CD14-positive monocyte (primary cell): ENCODE data around the gene LEKR1. TPM values are rescaled to one million over a fixed set of nuclear protein-coding genes. Genes with fewer than 3 reads are reported as not detected.

Source experiments
- DNase-seq, 3 donors: peaks; one replicate each; pipeline ENCODE4 v3.0.0-alpha.2; 2011 to 2022
- H2AFZ ChIP-seq: 2 replicates; pipeline ENCODE4 v1.6.0; 2012; ENCODE audit warnings: mild to moderate bottlenecking, low read depth, low read length, inconsistent platforms; ENCODE audit not compliant: insufficient read depth, poor library complexity, severe bottlenecking
- H3K27ac ChIP-seq, 2 donors: 1 replicate in 1 of 2; 2 replicates in 1 of 2; pipeline ENCODE4 v1.5.1; 2012 to 2013; ENCODE audit warnings: low read length in 2 of 2, control low read depth in 1 of 2, inconsistent platforms in 1 of 2, low read depth in 1 of 2, mild to moderate bottlenecking in 1 of 2
- H3K27me3 ChIP-seq, 2 donors: one replicate each; pipeline versions ENCODE4 v1.6.0 to v1.6.1; 2011 to 2013; ENCODE audit warnings: low read length in 2 of 2; ENCODE audit not compliant: control insufficient read depth in 2 of 2, insufficient read depth in 2 of 2
- H3K36me3 ChIP-seq, 2 donors: replicated peaks in 1 of 2; 1 replicate in 1 of 2; 2 replicates in 1 of 2; pipeline versions ENCODE4 v1.5.1 to v1.6.1; 2012 to 2013; ENCODE audit warnings: low read length in 2 of 2, control low read depth in 1 of 2, inconsistent platforms in 1 of 2, mild to moderate bottlenecking in 1 of 2; ENCODE audit not compliant: insufficient read depth in 2 of 2, control insufficient read depth in 1 of 2
- H3K4me1 ChIP-seq, 2 donors: 1 replicate in 1 of 2; 2 replicates in 1 of 2; pipeline versions ENCODE4 v1.5.1 to v1.6.1; 2012 to 2013; ENCODE audit warnings: low read length in 2 of 2, control low read depth in 1 of 2, inconsistent platforms in 1 of 2, mild to moderate bottlenecking in 1 of 2, moderate library complexity in 1 of 2; ENCODE audit not compliant: insufficient read depth in 2 of 2, control insufficient read depth in 1 of 2
- H3K4me2 ChIP-seq: replicated peaks from 2 replicates; pipeline ENCODE3; 2012; ENCODE audit warnings: low read length, moderate library complexity, mild to moderate bottlenecking; ENCODE audit not compliant: poor library complexity, severe bottlenecking; ENCODE audit errors: extremely low read depth
- H3K4me3 ChIP-seq, 3 experiments: fragments of 200-600 bp in 1 of 3; sonication (generic) in 1 of 3; replicated peaks in 1 of 3; 1 replicate in 2 of 3; 2 replicates in 1 of 3; pipeline ENCODE4 v1.5.1; 2011 to 2013; ENCODE audit warnings: low read length in 3 of 3, mild to moderate bottlenecking in 3 of 3, control low read depth in 2 of 3, low read depth in 2 of 3, inconsistent platforms in 1 of 3, moderate library complexity in 1 of 3
- H3K79me2 ChIP-seq: 2 replicates; pipeline ENCODE4 v1.6.0; 2012; ENCODE audit warnings: mild to moderate bottlenecking, control low read depth, inconsistent platforms, low read length, moderate library complexity; ENCODE audit not compliant: insufficient read depth
- H3K9ac ChIP-seq: 2 replicates; pipeline ENCODE4 v1.6.0; 2017; ENCODE audit warnings: low read length, mild to moderate bottlenecking; ENCODE audit not compliant: insufficient read depth, poor library complexity, severe bottlenecking
- H3K9me3 ChIP-seq, 2 donors: replicated peaks in 1 of 2; 1 replicate in 1 of 2; 2 replicates in 1 of 2; pipeline versions ENCODE4 v1.5.1 to v1.6.1; 2012 to 2013; ENCODE audit warnings: low read length in 2 of 2, control low read depth in 1 of 2; ENCODE audit not compliant: control insufficient read depth in 1 of 2, insufficient read depth in 1 of 2
- H4K20me1 ChIP-seq: 2 replicates; pipeline ENCODE4 v1.6.0; 2012; ENCODE audit warnings: mild to moderate bottlenecking, low read length, control low read depth, moderate library complexity; ENCODE audit not compliant: insufficient read depth
- H3K27ac Mint-ChIP-seq, 7 donors: one replicate each; pipeline ENCODE4 v1.8.0; 2020; ENCODE audit warnings: mild to moderate bottlenecking in 7 of 7, mixed read lengths in 7 of 7, moderate library complexity in 6 of 7, inconsistent platforms in 2 of 7
- H3K27me3 Mint-ChIP-seq, 3 donors: one replicate each; pipeline ENCODE4 v1.8.0; 2021 to 2022; ENCODE audit warnings: low read depth in 3 of 3, mild to moderate bottlenecking in 3 of 3, mixed read lengths in 3 of 3, moderate library complexity in 3 of 3, inconsistent platforms in 1 of 3
- H3K36me3 Mint-ChIP-seq, 2 donors: one replicate each; pipeline ENCODE4 v1.8.0; 2020; ENCODE audit warnings: mixed read lengths in 2 of 2, inconsistent platforms in 1 of 2, mild to moderate bottlenecking in 1 of 2
- H3K4me1 Mint-ChIP-seq: one replicate; pipeline ENCODE4 v1.8.0; 2020; ENCODE audit warnings: mild to moderate bottlenecking, mixed read lengths
- H3K4me3 Mint-ChIP-seq, 2 donors: one replicate each; pipeline ENCODE4 v1.8.0; 2020; ENCODE audit warnings: mild to moderate bottlenecking in 2 of 2, mixed read lengths in 2 of 2, moderate library complexity in 1 of 2
- H3K9me3 Mint-ChIP-seq, 7 donors: one replicate each; pipeline ENCODE4 v1.8.0; 2020 to 2022; ENCODE audit warnings: mixed read lengths in 7 of 7, mild to moderate bottlenecking in 6 of 7, moderate library complexity in 6 of 7, inconsistent platforms in 2 of 7
- CTCF ChIP-seq: fragments of 200-600 bp; IDR thresholded peaks from one replicate; pipeline ENCODE4 v1.8.0; 2022; ENCODE audit warnings: antibody characterized with exemption, mild to moderate bottlenecking
- WGBS: methylation state at CpG from one replicate; pipeline ENCODE4 v1.1.5; 2013; ENCODE audit warnings: missing lambda C conversion rate; ENCODE audit not compliant: insufficient coverage; 5-methylcytosine and 5-hydroxymethylcytosine counted together
- intact Hi-C, 2 donors: fragments of 100-400 bp; cut with micrococcal nuclease; formaldehyde crosslinking; loops; one replicate each; pipeline versions ENCODE4 v1.15.0 to v1.15.1; 2023
- polyA plus RNA-seq, 3 donors: library from polyadenylated mRNA; depleted of rRNA in 1 of 3; unstranded in 2 of 3; stranded (reverse) in 1 of 3; fragments of 300-500 nt in 2 of 3; fragments of >200 nt in 1 of 3; fragmentation: Illumina TruSeq in 2 of 3; gene quantifications; 1 replicate in 2 of 3; 2 replicates in 1 of 3; pipeline ENCODE4 v1.2.3, GENCODE V29; 2012 to 2021

The LEKR1 gene
- polyA plus RNA-seq, 3 donors: 0.51 to 0.80 TPM; not detected in 1

DNA sequence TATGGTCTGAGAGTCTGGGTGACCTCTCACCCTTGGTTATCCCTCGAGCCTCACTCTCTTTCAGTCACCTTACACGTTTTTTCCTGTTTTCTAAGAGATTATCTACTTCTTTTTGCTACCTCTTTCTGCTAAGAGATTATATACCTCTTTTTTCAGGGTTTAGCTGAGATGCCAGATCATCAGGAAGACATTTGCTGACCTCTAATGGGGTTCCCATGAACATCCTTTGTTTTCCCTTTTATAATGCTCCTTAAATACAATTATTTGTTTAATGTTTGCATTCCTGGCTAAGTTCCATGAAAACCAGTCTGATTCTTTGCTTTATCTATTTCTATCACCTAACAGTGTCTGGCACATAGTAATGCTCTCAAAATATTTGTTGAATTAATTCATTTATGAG is 39.6 kb downstream of the LEKR1 start:
- no peaks in the 10 kb centered on the region for H3K4me1 ChIP-seq
- no peak for DNase-seq
- no peaks in the 10 kb centered on the region for H3K36me3 Mint-ChIP-seq
- H3K79me2 ChIP-seq: no peaks in the 10 kb centered on the region
- no peak overlapping the region for H2AFZ ChIP-seq
- H3K36me3 ChIP-seq: no peaks in the 10 kb centered on the region
- no peak overlapping the region for H3K4me3 ChIP-seq
- 96% methylated on average over 2 of the region's 2 CpGs for WGBS
- no peak overlapping the region for H3K9ac ChIP-seq
- no peak overlapping the region for H3K4me2 ChIP-seq
- no peaks in the 10 kb centered on the region for H3K4me1 Mint-ChIP-seq
- H3K27me3 ChIP-seq: no peaks in the 10 kb centered on the region
- H3K4me3 Mint-ChIP-seq: no peak overlapping the region
- peaks cover 0 to 3% (median 0%) of the 10 kb centered on the region in 7 donors for H3K9me3 Mint-ChIP-seq
- no peak overlapping the region for H3K27ac ChIP-seq
- intact Hi-C loops: no loop called here
- no peak overlapping the region for H3K27ac Mint-ChIP-seq
- no peaks in the 10 kb centered on the region for H3K9me3 ChIP-seq
- TF ChIP-seq CTCF: no peak
- H3K27me3 Mint-ChIP-seq: no peaks in the 10 kb centered on the region
- no peaks in the 10 kb centered on the region for H4K20me1 ChIP-seq

- Mint-ChIP-seq H3K9me3 (peaks cover 0 to 9% (median 4%) of the 10 kb centered on the region in 7 donors), H3K27me3 (no peaks in the 10 kb centered on the region), H3K4me3 (no peak overlapping the region), H3K4me1 (no peaks in the 10 kb centered on the region), H3K27ac (no peak overlapping the region), H3K36me3 (no peaks in the 10 kb centered on the region)
- Histone ChIP-seq H3K79me2 (no peaks in the 10 kb centered on the region), H3K9me3 (no peaks in the 10 kb centered on the region), H3K9ac (no peak overlapping the region), H4K20me1 (no peaks in the 10 kb centered on the region), H3K27ac (no peak overlapping the region), H3K27me3 (no peaks in the 10 kb centered on the region), H3K4me2 (no peak overlapping the region), H3K4me1 (no peaks in the 10 kb centered on the region), H3K36me3 (no peaks in the 10 kb centered on the region), H2AFZ (no peak overlapping the region), H3K4me3 (no peak overlapping the region)
- DNase-seq: no peak
- TF ChIP-seq CTCF: no peak
- intact Hi-C loops: no loop called here
- no CpG with 5 or more reads among the region's 1 CpG for WGBS
Measured at GRCh38 chr3:156867174-156867573, 41.0 kb downstream of the LEKR1 start.
